ENCODE data around the gene FERD3L. TPM values are rescaled to one million over a fixed set of nuclear protein-coding genes. Genes with fewer than 3 reads are reported as not detected.

The FERD3L gene
- total and polyA plus RNA-seq, 3 donors from 2014 or later = not detected

- Histone ChIP-seq H3K4me3 (no peak overlapping the region), H3K27me3 (no peaks in the 10 kb centered on the region), H3K36me3 (ENCODE audit: low read depth, missing control alignments) (no peaks in the 10 kb centered on the region), H3K9me3 (no peaks in the 10 kb centered on the region), H3K27ac (no peak overlapping the region), H3K4me1 (no peaks in the 10 kb centered on the region)
- 82 to 94% methylated on average over 3 of the region's 3 CpGs for WGBS, 2 donors
- intact Hi-C loops (cut with DNase I; ENCODE audit: low total_unique reads) = no loop called here
- TF ChIP-seq CTCF (IDR thresholded peaks at IDR 0.05) (no peak), POLR2A (IDR thresholded peaks at IDR 0.05) (no peak)
- no peak for DNase-seq
Observed at GRCh38 chr7:19099194-19099593, 46.0 kb downstream of the FERD3L start.

- WGBS, 2 donors = 68 to 71% methylated on average over 1 of the region's 1 CpG
Observed at GRCh38 chr7:19098510-19098909, 46.7 kb downstream of the FERD3L start.

GRCh38 chr7:19097165-19098055, 47.8 kb downstream of the FERD3L start:
- no peak for TF ChIP-seq CTCF (IDR thresholded peaks at IDR 0.05)
- no peak for TF ChIP-seq POLR2A (IDR thresholded peaks at IDR 0.05)
- WGBS, 2 donors = 90 to 92% methylated on average over 9 of the region's 9 CpGs
- Histone ChIP-seq H3K9me3 (no peaks in the 10 kb centered on the region), H3K4me3 (no peak overlapping the region), H3K27ac (no peak overlapping the region), H3K4me1 (no peaks in the 10 kb centered on the region), H3K36me3 (ENCODE audit: low read depth, missing control alignments) (no peaks in the 10 kb centered on the region), H3K27me3 (no peaks in the 10 kb centered on the region)
- no peak for DNase-seq
- intact Hi-C loops (cut with DNase I; ENCODE audit: low total_unique reads) = no loop called here

More at GRCh38 chr7:19098510-19098909, 46.7 kb downstream of the FERD3L start:
- Histone ChIP-seq H3K4me3 (no peak overlapping the region), H3K27me3 (no peaks in the 10 kb centered on the region), H3K4me1 (no peaks in the 10 kb centered on the region), H3K36me3 (ENCODE audit: low read depth, missing control alignments) (no peaks in the 10 kb centered on the region), H3K9me3 (no peaks in the 10 kb centered on the region), H3K27ac (no peak overlapping the region)
- TF ChIP-seq CTCF (IDR thresholded peaks at IDR 0.05) = no peak
- no peak for TF ChIP-seq POLR2A (IDR thresholded peaks at IDR 0.05)
- intact Hi-C loops (cut with DNase I; ENCODE audit: low total_unique reads) = no loop called here
- no peak for DNase-seq

GRCh38 chr7:19095353-19095860, 49.8 kb downstream of the FERD3L start:
- no peaks in the 10 kb centered on the region for H3K27me3 ChIP-seq
- no peak overlapping the region for H3K4me3 ChIP-seq
- intact Hi-C loops (cut with DNase I; ENCODE audit: low total_unique reads) = no loop called here
- no peak overlapping the region for H3K27ac ChIP-seq
- no peaks in the 10 kb centered on the region for H3K36me3 ChIP-seq (ENCODE audit: low read depth, missing control alignments)
- no peak for TF ChIP-seq POLR2A (IDR thresholded peaks at IDR 0.05)
- no peak for TF ChIP-seq CTCF (IDR thresholded peaks at IDR 0.05)
- no peak for DNase-seq
- H3K9me3 ChIP-seq = no peaks in the 10 kb centered on the region
- WGBS, 2 donors = 79 to 90% methylated on average over 5 of the region's 5 CpGs
- H3K4me1 ChIP-seq = no peaks in the 10 kb centered on the region

Other genes starting within 250 kb of the FERD3L start
- 10 to 100 TPM; 11.7 to 22.5 TPM for gene TWIST1, start 27.8 kb downstream of the FERD3L start, total RNA-seq
- 5.2 TPM for gene TWIST1, start 27.8 kb downstream of the FERD3L start, polyA plus RNA-seq (ENCODE audit: insufficient read depth, low read depth, low replicate concordance)